Ishikawa (cell line): ENCODE results near the gene RTL9.

Source experiments
- CEBPB ChIP-seq: IDR thresholded peaks from 2 replicates; pipeline ENCODE4 v1.6.1; 2012
- CREB1 ChIP-seq: IDR thresholded peaks from 2 replicates; pipeline ENCODE4 v1.6.1; 2012; ENCODE audit warnings: low read depth
- EGR1 ChIP-seq: IDR thresholded peaks from 2 replicates; pipeline ENCODE4 v1.6.1; 2012
- EP300 ChIP-seq: IDR thresholded peaks from 2 replicates; pipeline ENCODE4 v1.6.1; 2012; ENCODE audit warnings: borderline replicate concordance
- FOXM1 ChIP-seq: IDR thresholded peaks from 2 replicates; pipeline ENCODE4 v1.6.1; 2012; ENCODE audit warnings: low read depth, borderline replicate concordance
- MAX ChIP-seq: IDR thresholded peaks from 2 replicates; pipeline ENCODE4 v1.6.1; 2012
- NFIC ChIP-seq: IDR thresholded peaks from 2 replicates; pipeline ENCODE4 v1.6.1; 2012
- RAD21 ChIP-seq: IDR thresholded peaks from 2 replicates; pipeline ENCODE4 v1.6.1; 2012; ENCODE audit warnings: low read depth
- REST ChIP-seq: IDR thresholded peaks from 2 replicates; pipeline ENCODE4 v1.6.1; 2012; ENCODE audit warnings: low read depth, mild to moderate bottlenecking
- TAF1 ChIP-seq: IDR thresholded peaks from 2 replicates; pipeline ENCODE4 v1.6.1; 2012; ENCODE audit warnings: low read depth, mild to moderate bottlenecking
- TCF12 ChIP-seq: IDR thresholded peaks from 2 replicates; pipeline ENCODE4 v1.6.1; 2012; ENCODE audit warnings: low read depth
- TEAD4 ChIP-seq: IDR thresholded peaks from 2 replicates; pipeline ENCODE4 v1.6.1; 2012
- USF1 ChIP-seq: IDR thresholded peaks from 2 replicates; pipeline ENCODE4 v1.6.1; 2012
- YY1 ChIP-seq: IDR thresholded peaks from 2 replicates; pipeline ENCODE4 v1.6.1; 2012; ENCODE audit warnings: low read depth
- ZBTB7A ChIP-seq: IDR thresholded peaks from 2 replicates; pipeline ENCODE4 v1.6.1; 2012; ENCODE audit warnings: low read depth

The RTL9 gene

GRCh38 chrX:110321081-110321480 is 37.6 kb upstream of the RTL9 start:
- TF ChIP-seq FOXM1 (no peak), TEAD4 (no peak), REST (no peak), EP300 (no peak), EGR1 (no peak), MAX (no peak), RAD21 (no peak), CREB1 (no peak), NFIC (no peak), YY1 (no peak), TCF12 (no peak), TAF1 (no peak), USF1 (no peak), CEBPB (no peak), ZBTB7A (no peak)

GRCh38 chrX:110321670-110322069 is 37.0 kb upstream of the RTL9 start:
- TF ChIP-seq TEAD4, result no peak
- TF ChIP-seq FOXM1, result no peak
- no peak for TF ChIP-seq TAF1
- TF ChIP-seq CREB1, result no peak
- no peak for TF ChIP-seq CEBPB
- no peak for TF ChIP-seq USF1
- TF ChIP-seq TCF12, result no peak
- TF ChIP-seq RAD21, result no peak

GRCh38 chrX:110322603-110323002 is 36.0 kb upstream of the RTL9 start:
- TF ChIP-seq YY1, result no peak
- TF ChIP-seq CEBPB, result no peak
- no peak for TF ChIP-seq MAX
- TF ChIP-seq EP300, result no peak
- no peak for TF ChIP-seq TAF1
- TF ChIP-seq FOXM1, result no peak
- TF ChIP-seq TCF12, result no peak
- no peak for TF ChIP-seq RAD21
- no peak for TF ChIP-seq USF1
- TF ChIP-seq CREB1, result no peak
- TF ChIP-seq TEAD4, result no peak
- TF ChIP-seq EGR1, result no peak
- no peak for TF ChIP-seq REST
- TF ChIP-seq ZBTB7A, result no peak

GRCh38 chrX:110326712-110327111 is 31.9 kb upstream of the RTL9 start:
- TF ChIP-seq EGR1, result no peak
- no peak for TF ChIP-seq CEBPB
- TF ChIP-seq ZBTB7A, result no peak
- no peak for TF ChIP-seq YY1

GRCh38 chrX:110327336-110327735 is 31.3 kb upstream of the RTL9 start:
- no peak for TF ChIP-seq NFIC

GRCh38 chrX:110331444-110332030 is 27.1 kb upstream of the RTL9 start:
- TF ChIP-seq USF1 (no peak), EGR1 (no peak), FOXM1 (no peak), NFIC (no peak), ZBTB7A (no peak), YY1 (no peak), EP300 (no peak), TCF12 (no peak), TEAD4 (no peak), RAD21 (no peak), CEBPB (no peak), MAX (no peak), TAF1 (no peak), REST (no peak), CREB1 (no peak)
